Osteoblast (primary cell): Measurements from ENCODE around the gene CPNE6. TPM values are rescaled to one million over a fixed set of nuclear protein-coding genes. Genes with fewer than 3 reads are reported as not detected.

Source experiments
- DNase-seq: peaks from one replicate; pipeline ENCODE4 v3.0.0; 2011; ENCODE audit warnings: low spot score, mixed read lengths; ENCODE audit not compliant: insufficient read length; ENCODE audit errors: missing footprints
- H2AFZ ChIP-seq: 2 replicates; pipeline ENCODE4 v1.6.0; 2011; ENCODE audit warnings: mild to moderate bottlenecking, low read length
- H3K27ac ChIP-seq: 2 replicates; pipeline ENCODE4 v1.5.1; 2011; ENCODE audit warnings: mild to moderate bottlenecking, low read depth, low read length, moderate library complexity
- H3K27me3 ChIP-seq: 2 replicates; pipeline ENCODE4 v1.6.0; 2012; ENCODE audit warnings: mild to moderate bottlenecking, control low read depth, inconsistent platforms, low read length, moderate library complexity; ENCODE audit not compliant: insufficient read depth
- H3K36me3 ChIP-seq: 2 replicates; pipeline ENCODE4 v1.5.1; 2011; ENCODE audit warnings: mild to moderate bottlenecking, low read length, control low read depth, moderate library complexity; ENCODE audit not compliant: insufficient read depth
- H3K4me1 ChIP-seq: 2 replicates; pipeline ENCODE4 v1.5.1; 2011; ENCODE audit warnings: mild to moderate bottlenecking, low read length, control low read depth, moderate library complexity; ENCODE audit not compliant: insufficient read depth
- H3K4me2 ChIP-seq: 2 replicates; pipeline ENCODE4 v1.6.0; 2011; ENCODE audit warnings: mild to moderate bottlenecking, low read length; ENCODE audit not compliant: insufficient read depth
- H3K4me3 ChIP-seq: fragments of 200-600 bp; sonication (generic); 3 replicates; pipeline ENCODE4 v1.5.1; 2012; ENCODE audit warnings: mild to moderate bottlenecking, low read length, inconsistent platforms; ENCODE audit not compliant: insufficient read depth
- H3K79me2 ChIP-seq: 2 replicates; pipeline ENCODE4 v1.6.0; 2012; ENCODE audit warnings: mild to moderate bottlenecking, low read length, control low read depth, inconsistent platforms; ENCODE audit not compliant: insufficient read depth
- H3K9me3 ChIP-seq: 2 replicates; pipeline ENCODE4 v1.5.1; 2011; ENCODE audit warnings: low read depth, low read length, control low read depth
- H4K20me1 ChIP-seq: 2 replicates; pipeline ENCODE4 v1.6.0; 2012; ENCODE audit warnings: mild to moderate bottlenecking, low read length, control low read depth; ENCODE audit not compliant: insufficient read depth
- total RNA-seq: library from RNA; depleted of rRNA; stranded (reverse); fragments of >200 nt; gene quantifications from 2 replicates; pipeline ENCODE4 v1.2.3, GENCODE V29; 2012
- TF ChIP-seq, protein P1 (sequence below): IDR thresholded peaks from 2 replicates; pipeline ENCODE4 v1.5.1; 2011; ENCODE audit warnings: mild to moderate bottlenecking, low read depth, low read length, moderate library complexity; ENCODE audit errors: extremely low read depth

The CPNE6 gene
- total RNA-seq, 1 donor, result not detected

DNA sequence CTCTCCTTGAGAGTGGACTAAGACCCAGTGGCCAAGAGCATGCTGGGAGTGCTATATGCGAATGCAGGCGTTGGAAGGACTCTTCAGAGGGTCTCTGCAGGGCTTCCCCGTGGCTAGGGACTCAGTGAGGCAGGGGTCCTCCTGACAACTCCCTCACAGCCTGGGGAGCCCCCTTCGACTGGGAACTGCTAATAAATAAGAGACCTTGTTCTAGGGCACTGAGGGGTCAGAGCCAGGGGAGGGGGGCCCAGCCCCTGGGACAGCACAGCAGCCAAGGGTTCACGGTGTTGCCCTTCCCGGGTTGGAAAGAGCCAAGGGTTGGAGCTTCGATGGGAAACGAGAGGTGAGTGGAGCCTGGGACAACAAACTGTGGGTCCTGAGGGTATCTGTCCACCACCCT, 6.0 kb upstream of the CPNE6 start:
- no peaks in the 10 kb centered on the region for H3K79me2 ChIP-seq
- H3K4me1 ChIP-seq, result no peaks in the 10 kb centered on the region
- no peaks in the 10 kb centered on the region for H4K20me1 ChIP-seq
- no peak overlapping the region for H3K4me3 ChIP-seq
- no peak overlapping the region for H2AFZ ChIP-seq
- H3K27me3 ChIP-seq, result peaks cover 13% of the 10 kb centered on the region
- TF ChIP-seq, protein P1, sequence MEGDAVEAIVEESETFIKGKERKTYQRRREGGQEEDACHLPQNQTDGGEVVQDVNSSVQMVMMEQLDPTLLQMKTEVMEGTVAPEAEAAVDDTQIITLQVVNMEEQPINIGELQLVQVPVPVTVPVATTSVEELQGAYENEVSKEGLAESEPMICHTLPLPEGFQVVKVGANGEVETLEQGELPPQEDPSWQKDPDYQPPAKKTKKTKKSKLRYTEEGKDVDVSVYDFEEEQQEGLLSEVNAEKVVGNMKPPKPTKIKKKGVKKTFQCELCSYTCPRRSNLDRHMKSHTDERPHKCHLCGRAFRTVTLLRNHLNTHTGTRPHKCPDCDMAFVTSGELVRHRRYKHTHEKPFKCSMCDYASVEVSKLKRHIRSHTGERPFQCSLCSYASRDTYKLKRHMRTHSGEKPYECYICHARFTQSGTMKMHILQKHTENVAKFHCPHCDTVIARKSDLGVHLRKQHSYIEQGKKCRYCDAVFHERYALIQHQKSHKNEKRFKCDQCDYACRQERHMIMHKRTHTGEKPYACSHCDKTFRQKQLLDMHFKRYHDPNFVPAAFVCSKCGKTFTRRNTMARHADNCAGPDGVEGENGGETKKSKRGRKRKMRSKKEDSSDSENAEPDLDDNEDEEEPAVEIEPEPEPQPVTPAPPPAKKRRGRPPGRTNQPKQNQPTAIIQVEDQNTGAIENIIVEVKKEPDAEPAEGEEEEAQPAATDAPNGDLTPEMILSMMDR, result no peak
- no peaks in the 10 kb centered on the region for H3K36me3 ChIP-seq
- H3K9me3 ChIP-seq, result no peaks in the 10 kb centered on the region
- peak; percentile 69 for DNase-seq
- H3K4me2 ChIP-seq, result no peak overlapping the region
- H3K27ac ChIP-seq, result no peak overlapping the region

DNA sequence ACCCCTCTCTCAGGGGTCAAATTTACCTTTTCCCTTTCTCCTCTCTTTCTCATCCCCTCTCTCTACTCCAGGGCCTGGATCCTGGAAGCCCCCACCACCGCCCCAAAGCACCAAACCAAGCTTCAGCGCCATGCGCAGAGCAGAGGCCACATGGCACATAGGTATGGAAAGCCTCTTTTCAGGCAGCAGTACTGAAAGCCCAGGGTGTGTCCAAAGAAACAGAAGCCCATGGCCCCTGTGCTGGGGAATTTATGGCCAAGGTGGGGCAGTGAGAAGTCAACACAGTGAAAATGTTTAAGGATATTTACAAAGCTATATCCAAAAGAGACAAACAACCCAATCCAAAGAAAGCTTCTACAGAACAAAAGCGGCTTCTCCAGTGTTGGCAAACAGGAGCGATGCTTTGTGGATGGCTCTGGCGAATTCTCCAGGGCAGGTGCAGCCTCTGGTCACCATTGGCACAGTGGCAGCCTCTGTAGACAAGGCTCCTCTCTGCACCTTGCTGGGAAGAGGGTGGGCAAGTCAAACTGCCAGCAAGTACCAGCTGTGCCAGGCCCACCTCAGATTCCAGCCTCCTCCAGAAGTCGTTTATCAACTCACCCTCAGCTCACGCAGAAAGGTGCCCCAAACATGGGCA, 4.7 kb upstream of the CPNE6 start:
- TF ChIP-seq, protein P1, result no peak
- peaks cover 15% of the 10 kb centered on the region for H3K27me3 ChIP-seq
- no peaks in the 10 kb centered on the region for H4K20me1 ChIP-seq

DNA sequence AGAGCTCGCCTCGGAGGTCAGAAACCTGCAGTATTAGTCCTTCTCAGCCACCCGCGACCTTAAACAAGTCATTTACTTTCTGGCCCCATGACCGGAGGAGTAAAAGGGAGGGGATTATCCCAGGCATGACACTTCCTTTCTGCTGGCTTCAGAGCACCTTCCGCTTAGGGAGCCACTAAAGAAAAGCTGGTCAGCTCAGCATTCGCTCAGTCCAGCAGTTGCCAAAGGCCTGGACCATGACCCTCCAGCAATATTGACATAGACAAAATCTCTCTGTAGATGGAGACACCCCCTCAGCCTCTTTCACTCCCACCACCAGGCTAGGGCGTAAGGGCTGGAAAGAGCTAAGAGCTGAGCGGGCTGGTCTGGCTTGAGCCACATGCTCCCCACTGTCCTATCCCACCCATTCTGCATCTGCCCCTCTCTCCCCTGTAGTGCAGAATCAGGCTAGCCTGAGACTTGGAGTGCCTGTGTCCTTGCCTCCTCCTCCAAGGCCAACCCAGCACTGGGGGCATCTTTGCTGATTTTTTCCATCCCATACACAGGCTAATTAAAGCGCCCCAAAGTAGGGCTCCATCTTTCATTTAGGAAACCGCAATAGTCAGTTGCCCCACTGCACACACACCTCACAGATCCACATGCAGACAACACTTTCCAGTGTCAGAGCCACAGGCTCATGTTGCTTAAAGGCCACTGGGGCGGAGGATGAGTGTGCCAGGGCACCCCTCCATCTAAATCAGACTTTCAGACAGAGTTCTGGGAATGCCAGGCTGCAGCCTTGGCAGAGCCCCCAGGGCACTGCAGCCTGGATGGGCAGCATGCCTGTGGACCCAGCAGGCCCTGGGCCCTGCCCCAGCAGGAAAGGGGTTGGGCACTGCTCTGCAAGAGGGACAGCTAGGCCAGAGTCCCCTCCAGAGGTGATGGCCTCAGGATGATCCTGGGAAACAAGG, 4.0 kb upstream of the CPNE6 start:
- TF ChIP-seq, protein P1, result no peak
- Histone ChIP-seq H3K4me2 (no peak overlapping the region), H3K4me1 (no peaks in the 10 kb centered on the region), H2AFZ (no peak overlapping the region), H3K79me2 (no peaks in the 10 kb centered on the region), H3K27me3 (peaks cover 15% of the 10 kb centered on the region), H3K9me3 (no peaks in the 10 kb centered on the region), H3K27ac (no peak overlapping the region), H3K4me3 (no peak overlapping the region), H4K20me1 (no peaks in the 10 kb centered on the region), H3K36me3 (no peaks in the 10 kb centered on the region)
- peak; percentile 65 for DNase-seq

More for the DNA sequence above, 4.7 kb upstream of the CPNE6 start:
- no peak overlapping the region for H3K27ac ChIP-seq
- H3K4me2 ChIP-seq, result no peak overlapping the region
- no peaks in the 10 kb centered on the region for H3K36me3 ChIP-seq
- no peaks in the 10 kb centered on the region for H3K79me2 ChIP-seq
- H3K9me3 ChIP-seq, result no peaks in the 10 kb centered on the region
- peak; percentile 64 for DNase-seq
- H2AFZ ChIP-seq, result no peak overlapping the region
- H3K4me3 ChIP-seq, result no peak overlapping the region
- H3K4me1 ChIP-seq, result no peaks in the 10 kb centered on the region
